Neural progenitor cell (in vitro differentiated cells): Measurements from ENCODE around the gene CAPN11. TPM values are rescaled to one million over a fixed set of nuclear protein-coding genes. Genes with fewer than 3 reads are reported as not detected.

Experiments
- DNase-seq: peaks from one replicate; pipeline ENCODE4 v3.0.0-alpha.2; 2016; ENCODE audit warnings: low spot score
- H2AFZ ChIP-seq: fragments of 200-600 bp; sonication (generic); replicated peaks from 2 replicates; pipeline ENCODE4 v1.6.1; 2016; ENCODE audit warnings: antibody characterized with exemption
- H3F3A ChIP-seq: fragments of 200-600 bp; sonication (generic); 2 replicates; pipeline ENCODE4 v1.6.1; 2016; ENCODE audit warnings: antibody characterized with exemption, low read depth
- H3K27ac ChIP-seq: fragments of 200-600 bp; sonication (generic); 2 replicates; pipeline ENCODE4 v1.5.1; 2016; ENCODE audit warnings: mild to moderate bottlenecking
- H3K27me3 ChIP-seq: fragments of 200-600 bp; sonication (generic); 2 replicates; pipeline ENCODE4 v1.6.1; 2016; ENCODE audit warnings: mild to moderate bottlenecking, moderate library complexity
- H3K36me3 ChIP-seq: fragments of 200-600 bp; sonication (generic); 2 replicates; pipeline ENCODE4 v1.5.1; 2016
- H3K4me1 ChIP-seq: fragments of 200-600 bp; sonication (generic); 2 replicates; pipeline ENCODE4 v1.6.1; 2016; ENCODE audit warnings: mixed run types
- H3K4me2 ChIP-seq: fragments of 200-600 bp; sonication (generic); 2 replicates; pipeline ENCODE4 v1.6.1; 2016
- H3K4me3 ChIP-seq: fragments of 200-600 bp; sonication (generic); 2 replicates; pipeline ENCODE4 v1.5.1; 2016
- H3K79me2 ChIP-seq: fragments of 200-600 bp; sonication (generic); 2 replicates; pipeline ENCODE4 v1.6.1; 2016; ENCODE audit warnings: low read depth
- H3K9ac ChIP-seq: fragments of 200-600 bp; sonication (generic); 2 replicates; pipeline ENCODE4 v1.6.1; 2016
- H3K9me3 ChIP-seq: fragments of 200-600 bp; sonication (generic); 2 replicates; pipeline ENCODE4 v1.5.1; 2016; ENCODE audit warnings: low read depth
- H4K20me1 ChIP-seq: fragments of 200-600 bp; sonication (generic); 2 replicates; pipeline ENCODE4 v1.6.1; 2016; ENCODE audit warnings: low read depth
- H3K27ac Mint-ChIP-seq: 3 replicates; pipeline ENCODE4 v1.8.0; 2021; ENCODE audit warnings: mixed read lengths
- H3K27me3 Mint-ChIP-seq: 2 replicates; pipeline ENCODE4 v1.8.0; 2022; ENCODE audit warnings: low read depth, mild to moderate bottlenecking, inconsistent platforms, moderate library complexity, mixed read lengths; ENCODE audit not compliant: insufficient read depth
- H3K36me3 Mint-ChIP-seq: 3 replicates; pipeline ENCODE4 v1.8.0; 2021; ENCODE audit warnings: mixed read lengths
- H3K4me1 Mint-ChIP-seq: 3 replicates; pipeline ENCODE4 v1.8.0; 2021; ENCODE audit warnings: mixed read lengths
- H3K4me3 Mint-ChIP-seq: 3 replicates; pipeline ENCODE4 v1.8.0; 2021; ENCODE audit warnings: mild to moderate bottlenecking, moderate library complexity, mixed read lengths
- H3K9me3 Mint-ChIP-seq: 3 replicates; pipeline ENCODE4 v1.8.0; 2020; ENCODE audit warnings: mixed read lengths
- CTCF ChIP-seq: fragments of 200-600 bp; sonication (generic); IDR thresholded peaks from 2 replicates; pipeline ENCODE4 v1.5.1; 2017; ENCODE audit warnings: antibody characterized with exemption, mild to moderate bottlenecking
- EZH2 ChIP-seq: fragments of 200-600 bp; sonication (generic); IDR thresholded peaks from 2 replicates; pipeline ENCODE4 v1.6.1; 2017; ENCODE audit warnings: antibody characterized with exemption, mild to moderate bottlenecking, moderate library complexity
- EZH2phosphoT487 ChIP-seq: fragments of 200-600 bp; sonication (generic); IDR thresholded peaks from 2 replicates; pipeline ENCODE4 v1.6.1; 2017; ENCODE audit warnings: antibody characterized with exemption
- total RNA-seq: library from RNA; depleted of rRNA; stranded (reverse); fragments of >200 nt; gene quantifications from 2 replicates; pipeline ENCODE4 v1.2.3, GENCODE V29; 2015; ENCODE audit warnings: low replicate concordance

Gene CAPN11
- total RNA-seq, 1 donor from 2014 or later = 0.49 TPM

DNA sequence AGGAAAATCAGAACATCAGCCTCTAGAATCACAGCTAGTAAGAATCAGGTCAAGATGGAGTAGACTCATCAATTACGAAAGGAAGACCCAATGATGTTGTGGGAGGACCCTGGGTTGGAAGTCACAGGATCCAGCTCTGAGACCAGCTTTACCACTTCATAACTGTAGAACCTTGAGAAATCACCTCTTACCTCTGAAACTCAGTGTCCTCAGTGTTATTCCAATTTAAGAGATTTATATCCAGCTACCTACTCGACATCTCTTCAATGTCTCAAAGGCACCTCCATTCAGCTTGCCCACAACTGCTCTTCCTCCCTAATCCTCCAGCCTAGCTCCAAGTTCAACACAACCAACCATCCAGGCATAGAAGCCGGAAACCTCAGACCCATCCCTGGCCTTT is 47.7 kb upstream of the CAPN11 start:
- Histone ChIP-seq H3K27me3 (no peaks in the 10 kb centered on the region), H3K9me3 (no peaks in the 10 kb centered on the region), H3K4me2 (no peak overlapping the region), H3F3A (no peaks in the 10 kb centered on the region), H3K79me2 (peaks cover 53% of the 10 kb centered on the region), H3K9ac (no peak overlapping the region), H2AFZ (no peak overlapping the region), H3K4me1 (no peaks in the 10 kb centered on the region), H3K36me3 (peaks cover 8% of the 10 kb centered on the region), H3K4me3 (no peak overlapping the region), H3K27ac (no peak overlapping the region), H4K20me1 (peaks cover 71% of the 10 kb centered on the region)
- Mint-ChIP-seq H3K27ac (no peak overlapping the region), H3K36me3 (peaks cover 48% of the 10 kb centered on the region), H3K9me3 (no peaks in the 10 kb centered on the region), H3K4me1 (peaks cover 2% of the 10 kb centered on the region), H3K4me3 (no peak overlapping the region), H3K27me3 (no peaks in the 10 kb centered on the region)
- no peak for DNase-seq
- TF ChIP-seq CTCF (no peak), EZH2 (no peak), EZH2phosphoT487 (no peak)

DNA sequence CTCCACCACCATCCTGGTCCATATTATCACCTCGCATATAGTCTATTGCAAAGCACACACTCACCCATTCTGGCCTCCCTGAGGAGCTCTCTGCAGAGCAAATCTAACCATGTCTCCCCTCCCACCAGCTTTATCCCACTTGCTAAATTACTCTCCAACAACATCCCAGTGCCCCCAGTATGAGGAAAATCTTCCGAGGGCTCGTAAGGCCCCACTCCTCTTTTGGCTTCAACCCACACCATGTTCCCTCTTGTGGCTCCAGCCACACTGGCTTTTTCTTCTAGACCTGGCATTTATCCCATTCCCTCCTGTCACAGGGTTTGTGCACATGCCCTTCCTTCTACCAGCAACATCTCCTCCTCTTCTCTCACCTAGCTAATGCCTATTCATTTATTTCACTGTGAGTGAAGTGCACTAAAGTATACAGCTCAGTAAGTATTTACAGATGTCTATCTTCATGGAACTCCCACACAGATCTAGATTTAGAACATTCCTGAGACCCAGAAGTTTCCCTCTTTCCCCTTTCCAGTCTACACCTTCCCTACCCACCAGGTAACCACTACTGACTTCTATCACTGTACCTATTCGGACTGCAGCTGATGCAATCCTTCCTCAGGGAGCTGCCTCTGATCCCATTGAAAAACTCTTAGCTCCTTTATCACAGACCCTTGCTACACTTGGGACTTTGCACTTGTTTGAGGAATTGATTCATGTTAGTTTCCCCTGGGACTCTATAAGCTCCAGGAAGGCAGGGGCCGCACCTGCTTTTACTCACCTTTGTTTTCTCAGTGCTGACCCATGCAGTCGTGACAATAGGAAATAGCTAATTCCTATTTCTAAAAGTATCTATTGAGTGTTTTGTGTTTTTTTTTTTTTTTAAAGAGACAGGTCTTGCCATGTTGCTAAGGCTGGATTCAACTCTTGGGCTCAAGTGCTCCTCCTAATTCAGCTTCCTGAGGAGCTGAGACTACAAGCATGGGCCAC is 46.9 kb upstream of the CAPN11 start:
- H3K9me3 Mint-ChIP-seq = no peaks in the 10 kb centered on the region
- Histone ChIP-seq H3K27me3 (no peaks in the 10 kb centered on the region), H2AFZ (no peak overlapping the region), H3K4me1 (no peaks in the 10 kb centered on the region), H3K4me3 (no peak overlapping the region), H3K9ac (no peak overlapping the region), H3K36me3 (peaks cover 8% of the 10 kb centered on the region), H3F3A (no peaks in the 10 kb centered on the region), H3K4me2 (no peak overlapping the region), H3K9me3 (no peaks in the 10 kb centered on the region), H3K79me2 (peaks cover 61% of the 10 kb centered on the region), H4K20me1 (peaks cover 73% of the 10 kb centered on the region), H3K27ac (no peak overlapping the region)
- peaks cover 2% of the 10 kb centered on the region for H3K4me1 Mint-ChIP-seq
- DNase-seq = no peak
- no peak overlapping the region for H3K4me3 Mint-ChIP-seq
- TF ChIP-seq CTCF (no peak), EZH2phosphoT487 (no peak), EZH2 (no peak)
- H3K27ac Mint-ChIP-seq = no peak overlapping the region
- no peaks in the 10 kb centered on the region for H3K27me3 Mint-ChIP-seq
- H3K36me3 Mint-ChIP-seq = peaks cover 42% of the 10 kb centered on the region

GRCh38 chr6:44113414-44113813 is 45.2 kb upstream of the CAPN11 start:
- Histone ChIP-seq H3K4me3 (no peak overlapping the region), H4K20me1 (peaks cover 81% of the 10 kb centered on the region), H3K27me3 (no peaks in the 10 kb centered on the region), H3K79me2 (peaks cover 78% of the 10 kb centered on the region), H2AFZ (no peak overlapping the region), H3K4me2 (no peak overlapping the region), H3K27ac (no peak overlapping the region), H3K36me3 (peaks cover 8% of the 10 kb centered on the region), H3K9ac (no peak overlapping the region), H3F3A (no peaks in the 10 kb centered on the region), H3K9me3 (no peaks in the 10 kb centered on the region), H3K4me1 (no peaks in the 10 kb centered on the region)
- Mint-ChIP-seq H3K4me3 (no peak overlapping the region), H3K27me3 (no peaks in the 10 kb centered on the region), H3K27ac (no peak overlapping the region), H3K4me1 (peaks cover 2% of the 10 kb centered on the region), H3K36me3 (peaks cover 44% of the 10 kb centered on the region), H3K9me3 (no peaks in the 10 kb centered on the region)
- DNase-seq = no peak
- TF ChIP-seq CTCF (peak; percentile 33), EZH2 (no peak)
